ENCODE results near the gene CARD9. TPM values are rescaled to one million over a fixed set of nuclear protein-coding genes. Genes with fewer than 3 reads are reported as not detected.

The CARD9 gene
- total RNA-seq, 4 donors from 2014 or later = 0.27 to 1.5 (median 0.74) TPM

GRCh38 chr9:136397643-136398042 is 24.2 kb upstream of the CARD9 start:
- no peak overlapping the region for H3K4me3 ChIP-seq (replicated peaks in 1 of 3)
- TF ChIP-seq CTCF (IDR thresholded peaks at IDR 0.05) (no peak), POLR2A (IDR thresholded peaks at IDR 0.05) (no peak)
- H3K9me3 ChIP-seq = no peaks in the 10 kb centered on the region
- H3K27me3 ChIP-seq = no peaks in the 10 kb centered on the region
- H3K36me3 ChIP-seq = peaks cover 16 to 39% of the 10 kb centered on the region in 2 donors
- DNase-seq = no peak
- no peak overlapping the region for H3K27ac ChIP-seq
- intact Hi-C loops (cut with DNase I) = no loop called here
- peaks cover 16 to 17% of the 10 kb centered on the region in 2 donors for H3K4me1 ChIP-seq
- 72 to 88% methylated on average over 6 of the region's 6 CpGs for WGBS, 2 donors

- Histone ChIP-seq H3K36me3 (peaks cover 16 to 50% of the 10 kb centered on the region in 2 donors), H3K27ac (no peak overlapping the region), H3K4me3 (replicated peaks in 1 of 3) (no peak overlapping the region), H3K9me3 (no peaks in the 10 kb centered on the region), H3K27me3 (no peaks in the 10 kb centered on the region), H3K4me1 (peaks cover 16 to 17% of the 10 kb centered on the region in 2 donors)
- DNase-seq = no peak
- TF ChIP-seq CTCF (IDR thresholded peaks at IDR 0.05) (no peak), POLR2A (IDR thresholded peaks at IDR 0.05) (no peak)
- intact Hi-C loops (cut with DNase I) = no loop called here
- WGBS, 2 donors = 87 to 89% methylated on average over 4 of the region's 4 CpGs
Measured at GRCh38 chr9:136396219-136396515, 22.7 kb upstream of the CARD9 start.

GRCh38 chr9:136395345-136396218 is 22.1 kb upstream of the CARD9 start:
- no peak for DNase-seq
- H3K9me3 ChIP-seq = no peaks in the 10 kb centered on the region
- TF ChIP-seq POLR2A (IDR thresholded peaks at IDR 0.05) (no peak), CTCF (IDR thresholded peaks at IDR 0.05) (no peak)
- H3K36me3 ChIP-seq = peaks cover 16 to 50% of the 10 kb centered on the region in 2 donors
- no peak overlapping the region for H3K4me3 ChIP-seq (replicated peaks in 1 of 3)
- WGBS, 2 donors = 92 to 96% methylated on average over 16 to 26 of the region's 26 CpGs
- intact Hi-C loops (cut with DNase I) = no loop called here
- H3K27ac ChIP-seq = no peak overlapping the region
- no peaks in the 10 kb centered on the region for H3K27me3 ChIP-seq
- H3K4me1 ChIP-seq = peaks cover 14 to 15% of the 10 kb centered on the region in 2 donors

- H3K36me3 ChIP-seq = peaks cover 16 to 50% of the 10 kb centered on the region in 2 donors
- H3K27ac ChIP-seq = no peak overlapping the region
- H3K4me1 ChIP-seq = peaks cover 10 to 12% of the 10 kb centered on the region in 2 donors
- no peak overlapping the region for H3K4me3 ChIP-seq (replicated peaks in 1 of 3)
- H3K27me3 ChIP-seq = no peaks in the 10 kb centered on the region
- no peaks in the 10 kb centered on the region for H3K9me3 ChIP-seq
- TF ChIP-seq CTCF (IDR thresholded peaks at IDR 0.05) (no peak), POLR2A (IDR thresholded peaks at IDR 0.05) (no peak)
- intact Hi-C loops (cut with DNase I) = no loop called here
- 93 to 94% methylated on average over 12 of the region's 13 CpGs for WGBS, 2 donors
- no peak for DNase-seq
Measured at GRCh38 chr9:136395020-136395340, 21.5 kb upstream of the CARD9 start.

- intact Hi-C loops (cut with DNase I) = no loop called here
- H3K27me3 ChIP-seq = no peaks in the 10 kb centered on the region
- TF ChIP-seq CTCF (IDR thresholded peaks at IDR 0.05) = no peak
- no peak for TF ChIP-seq POLR2A (IDR thresholded peaks at IDR 0.05)
- peaks cover 16 to 52% of the 10 kb centered on the region in 2 donors for H3K36me3 ChIP-seq
- no peak overlapping the region for H3K27ac ChIP-seq
- DNase-seq = no peak
- 88 to 99% methylated on average over 10 to 20 of the region's 21 CpGs for WGBS, 2 donors
- no peaks in the 10 kb centered on the region for H3K9me3 ChIP-seq
- H3K4me1 ChIP-seq = peaks cover 10 to 11% of the 10 kb centered on the region in 2 donors
- no peak overlapping the region for H3K4me3 ChIP-seq (replicated peaks in 1 of 3)
Measured at GRCh38 chr9:136394312-136395019, 21.0 kb upstream of the CARD9 start.

Measured in thyroid gland (tissue), 4 donors.